ENCODE results near the gene TCF12.
"Not testable (repeated sequence)": the region's sequence is repeated elsewhere in the genome, so short reads cannot be mapped to it uniquely, and the experiment has no call there.

The TCF12 gene

DNA sequence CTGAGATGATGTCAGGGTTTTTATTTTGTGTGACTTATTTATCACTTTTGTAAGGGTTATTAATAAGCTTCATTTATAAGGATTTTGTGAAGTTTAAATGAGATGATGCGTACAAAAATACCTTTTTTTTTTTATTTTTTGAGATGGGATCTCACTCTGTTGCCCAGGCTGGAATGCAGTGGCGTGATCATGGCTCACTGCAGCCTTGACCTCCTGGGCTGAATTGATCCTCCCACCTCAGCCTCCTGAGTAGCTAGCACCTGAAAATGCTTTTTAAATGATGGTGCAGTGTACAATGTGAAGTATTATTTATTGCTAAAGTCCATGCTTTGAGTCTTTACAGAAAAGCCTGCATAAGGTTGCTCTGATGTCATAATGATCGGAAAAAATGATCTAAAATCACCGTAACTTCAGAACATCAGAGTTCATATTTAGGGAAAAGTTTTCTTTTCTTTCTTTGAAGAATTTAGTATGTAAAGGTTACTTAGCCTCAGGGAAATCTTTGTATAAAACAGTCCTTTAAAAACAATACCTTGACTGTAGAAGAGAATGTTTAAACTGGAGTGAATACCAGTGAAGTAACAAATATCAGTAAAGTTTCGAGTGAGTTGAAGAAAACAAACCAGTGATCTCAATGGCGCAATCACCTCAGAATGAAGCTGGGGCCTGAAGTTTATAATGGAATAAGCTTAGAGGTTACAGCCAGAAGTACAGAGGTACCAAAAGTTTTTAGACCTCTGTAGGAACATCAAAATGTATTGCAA lies 29.7 kb downstream of the TCF12 start:
- DNase-seq: no peak

DNA sequence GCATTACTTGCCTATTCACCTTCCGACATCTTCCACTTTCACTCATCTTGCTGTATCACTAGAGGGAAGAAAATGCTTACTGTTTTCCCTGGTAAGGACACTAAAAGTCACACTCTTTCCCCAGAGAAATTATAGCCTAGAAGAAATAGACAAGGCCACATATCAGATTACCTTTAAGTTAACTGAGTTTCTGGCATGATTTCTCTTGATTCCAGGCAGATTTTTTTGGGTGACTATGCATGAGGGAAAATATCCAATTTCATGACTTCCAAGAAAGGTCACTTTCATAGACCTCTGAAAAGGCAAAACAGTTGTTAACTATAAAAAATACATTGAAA lies 30.3 kb downstream of the TCF12 start:
- no peak for DNase-seq

DNA sequence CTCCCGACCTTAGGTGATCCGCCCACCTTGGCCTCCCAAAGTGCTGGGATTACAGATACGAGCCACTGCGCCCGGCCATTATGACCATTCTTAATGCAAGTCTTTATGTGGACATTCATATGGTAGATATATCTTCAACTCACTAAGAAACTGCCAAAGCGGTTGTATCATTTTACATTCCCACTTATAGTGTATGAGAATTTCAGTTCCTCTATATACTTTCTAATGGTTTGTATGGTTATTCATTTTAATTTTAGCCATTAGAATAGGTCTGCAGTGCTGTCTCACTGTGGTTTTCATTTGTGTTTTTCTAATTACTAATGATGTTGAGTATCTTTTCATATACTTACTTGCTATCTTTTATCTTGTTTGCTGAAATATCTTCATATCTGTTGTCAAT lies 32.5 kb downstream of the TCF12 start:
- no peak for DNase-seq

DNA sequence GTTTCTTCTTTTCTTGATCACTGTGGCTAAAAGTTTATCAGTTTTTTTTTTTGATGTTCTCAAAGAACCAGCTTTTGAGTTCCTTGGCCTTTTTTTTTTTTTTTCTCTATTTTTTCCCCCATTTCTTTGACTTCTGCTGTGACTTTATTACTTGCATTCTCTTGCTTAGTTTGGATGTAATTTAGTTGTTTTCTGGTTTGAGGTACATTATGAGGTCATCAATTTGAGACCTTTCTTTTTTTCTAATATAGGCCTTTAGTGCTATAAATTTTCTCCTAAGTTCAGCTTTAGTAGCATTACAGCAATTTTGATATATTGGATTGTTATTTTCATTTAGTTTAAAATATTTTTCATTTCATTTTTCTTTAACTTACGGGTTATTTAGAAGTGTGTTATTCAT lies 35.3 kb downstream of the TCF12 start:
- DNase-seq: no peak

DNA sequence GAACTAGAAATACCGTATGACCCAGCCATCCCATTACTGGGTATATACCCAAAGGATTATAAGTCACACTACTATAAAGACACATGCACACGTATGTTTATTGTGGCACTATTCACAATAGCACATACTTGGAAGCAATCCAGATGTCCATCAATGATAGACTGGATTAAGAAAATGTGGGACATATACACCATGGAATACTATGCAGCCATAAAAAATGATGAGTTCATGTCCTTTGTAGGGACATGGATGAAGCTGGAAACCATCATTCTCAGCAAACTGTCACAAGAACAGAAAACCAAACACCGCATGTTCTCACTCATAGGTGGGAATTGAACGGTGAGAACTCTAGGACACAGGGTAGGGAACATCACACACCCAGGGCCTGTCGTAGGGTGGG lies 36.6 kb downstream of the TCF12 start:
- DNase-seq: not testable (repeated sequence)

DNA sequence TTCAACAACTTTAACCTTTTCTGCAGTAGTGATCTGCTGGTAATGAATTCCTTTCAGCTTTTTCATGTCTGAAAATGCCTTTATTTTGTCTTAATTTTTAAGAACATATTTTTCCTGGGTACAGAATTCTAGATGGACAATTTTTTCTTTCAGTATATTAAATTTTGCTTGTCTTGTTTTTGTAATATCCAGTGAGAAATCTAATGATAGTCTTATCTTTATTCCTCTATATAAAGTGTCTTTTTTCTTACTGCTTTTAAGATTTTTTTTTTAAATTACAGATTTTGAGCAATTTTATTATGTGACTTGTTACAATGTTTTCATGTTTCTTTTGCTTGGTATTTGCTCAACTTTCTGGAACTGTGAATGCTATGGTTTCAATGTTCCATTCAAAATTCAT lies 38.1 kb downstream of the TCF12 start:
- no peak for DNase-seq

DNA sequence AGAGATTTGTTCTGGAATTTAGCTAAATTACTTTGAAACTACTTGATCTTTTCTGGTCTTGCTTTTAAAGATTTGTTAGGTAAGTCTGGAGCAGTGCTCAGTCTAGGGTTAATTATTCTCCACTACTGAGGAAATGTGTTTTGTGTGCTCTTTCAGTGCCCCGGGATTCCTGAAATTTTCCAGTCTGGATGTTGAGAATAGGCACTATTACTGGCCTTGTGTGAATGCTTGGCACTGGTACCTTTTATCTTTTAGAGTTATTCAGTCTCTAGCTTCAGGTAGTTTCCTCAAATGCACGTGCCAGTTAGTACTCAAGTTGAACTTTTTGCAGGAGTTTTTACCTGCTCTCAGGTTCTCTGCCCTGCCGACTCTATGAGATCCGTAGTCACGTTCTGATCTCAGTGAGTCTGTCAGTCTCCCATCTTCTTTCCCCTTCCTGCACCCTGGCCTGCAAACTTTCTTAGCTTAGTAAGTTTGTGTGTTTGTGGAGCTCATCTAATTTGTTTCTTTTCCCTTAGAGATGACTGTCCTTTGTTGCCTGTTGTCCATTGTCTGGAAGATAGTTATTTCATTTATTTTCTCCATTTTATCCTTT lies 39.5 kb downstream of the TCF12 start:
- DNase-seq: no peak

DNA sequence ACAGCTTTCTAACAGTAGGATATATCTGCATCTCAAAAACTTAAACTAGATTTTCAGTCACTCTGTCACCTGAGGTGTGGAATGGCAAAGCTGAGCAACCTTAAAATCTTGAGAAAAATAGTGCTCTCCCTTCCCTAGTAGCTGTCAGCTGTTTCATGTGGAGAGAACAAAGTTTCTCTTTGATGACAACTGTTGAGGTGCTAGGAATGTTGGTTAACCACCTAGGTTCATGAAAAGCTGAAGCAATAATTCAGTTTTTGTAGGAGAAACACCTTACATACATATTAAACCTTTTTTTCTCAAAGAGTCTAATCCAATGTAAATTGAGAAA lies 40.8 kb downstream of the TCF12 start:
- DNase-seq: no peak

DNA sequence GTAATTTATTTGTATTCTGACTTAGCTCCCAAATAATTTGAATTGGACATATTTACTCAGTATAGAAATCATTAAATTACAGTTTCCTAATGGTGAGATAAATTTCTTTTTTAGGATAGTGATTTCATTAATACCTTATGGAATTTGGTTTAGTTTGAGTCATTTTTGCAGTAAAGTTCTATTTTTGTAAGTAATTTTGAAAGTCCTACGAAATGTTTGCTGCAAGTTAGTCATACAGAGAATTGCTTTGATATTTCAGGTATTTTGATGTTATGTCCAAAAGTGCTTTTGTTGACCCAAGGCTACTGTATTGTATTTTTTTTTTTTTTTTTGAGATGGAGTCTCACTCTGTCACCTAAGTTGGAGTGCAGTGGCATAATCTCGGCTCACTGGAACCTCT lies 41.7 kb downstream of the TCF12 start:
- no peak for DNase-seq

DNA sequence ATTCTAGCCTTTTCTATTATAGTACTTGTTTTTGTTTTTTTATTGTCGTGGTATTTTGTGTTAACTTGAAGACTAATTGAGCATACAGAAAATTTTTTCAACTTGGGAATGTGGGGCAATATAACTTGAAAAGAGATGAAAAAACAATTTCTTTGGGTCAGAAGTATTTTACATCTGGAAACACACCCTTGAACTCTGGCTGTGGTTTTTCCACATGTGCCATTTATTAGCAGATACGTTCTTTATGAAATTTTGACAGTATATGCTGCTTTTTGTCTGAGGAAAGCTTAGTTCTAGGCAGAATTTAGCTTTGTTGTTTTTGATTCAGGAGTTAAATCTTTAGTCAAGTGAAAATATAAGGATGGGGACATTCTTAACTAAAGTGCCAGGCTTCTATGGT lies 44.7 kb downstream of the TCF12 start:
- DNase-seq: no peak

DNA sequence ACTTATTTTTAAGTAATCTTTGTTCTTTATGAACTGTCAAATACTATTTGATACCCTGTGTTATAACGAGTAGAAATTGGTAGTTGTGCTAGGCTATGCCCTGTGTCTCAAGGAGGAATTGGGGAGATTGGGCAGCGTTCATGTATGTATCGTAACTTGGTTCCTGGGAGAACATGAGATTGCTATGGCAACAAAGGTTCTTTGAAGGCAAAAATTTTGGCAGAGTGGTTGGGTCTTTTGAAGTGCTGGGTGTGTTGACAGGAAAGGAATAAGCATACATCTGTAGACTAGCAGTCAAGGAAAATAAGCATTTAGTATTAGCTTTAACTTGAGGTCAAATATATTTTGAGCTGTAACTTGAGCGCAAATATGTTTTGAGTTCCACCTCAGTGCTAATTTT lies 45.3 kb downstream of the TCF12 start:
- DNase-seq: no peak

DNA sequence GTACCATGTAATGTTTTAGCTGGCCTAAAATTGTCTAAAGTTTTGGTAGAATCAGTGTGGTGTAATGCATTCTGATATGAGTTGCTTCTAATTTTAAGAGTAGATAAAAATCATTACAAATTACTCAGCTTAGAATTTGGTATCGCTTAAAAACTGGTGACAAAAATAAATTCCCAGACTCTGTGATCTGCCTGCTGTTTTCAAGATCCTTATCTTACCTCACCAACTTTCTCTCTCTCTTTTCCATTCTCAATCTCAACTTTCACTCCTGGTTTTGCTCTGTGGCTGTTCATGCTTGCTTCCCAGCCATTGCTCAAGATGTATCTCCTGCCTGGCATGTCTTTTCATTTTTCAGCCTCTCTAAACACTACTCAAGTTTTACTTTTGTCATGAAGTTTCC lies 45.7 kb downstream of the TCF12 start:
- no peak for DNase-seq

DNA sequence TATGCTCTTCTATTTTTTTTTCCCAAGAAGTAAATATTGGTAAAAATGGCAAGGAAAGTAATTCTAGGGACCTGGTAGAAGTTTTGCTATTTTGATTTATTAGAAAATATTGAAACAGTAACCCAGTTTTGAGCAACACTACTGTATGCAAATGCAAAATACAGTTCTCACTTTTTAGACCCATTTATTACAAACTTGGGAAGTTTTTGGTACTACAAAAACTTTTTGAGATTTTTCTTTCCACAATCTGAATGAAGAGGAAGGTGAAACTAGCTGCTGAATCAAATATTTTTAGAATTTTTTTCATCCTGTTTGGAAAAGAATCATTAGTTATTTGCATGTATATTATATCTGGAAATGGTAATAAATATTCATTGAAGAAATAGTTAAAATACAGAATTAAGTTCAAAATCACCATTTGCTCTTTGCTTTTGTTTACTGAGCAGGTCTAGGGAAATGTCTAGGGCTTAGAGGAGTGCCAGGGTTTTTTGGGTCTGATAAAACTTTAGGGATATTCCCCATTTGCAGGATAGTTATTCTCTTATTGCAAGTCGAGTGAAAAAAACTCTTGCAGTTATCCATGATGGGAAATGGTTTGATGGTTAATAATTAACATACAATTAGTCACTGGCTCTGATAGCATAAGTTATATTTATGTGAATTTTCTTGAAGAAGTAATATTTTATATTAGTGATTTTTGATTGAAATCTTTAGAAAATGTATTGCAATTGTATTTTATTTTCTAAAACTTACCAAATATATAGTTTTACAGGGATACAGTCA lies 47.0 kb downstream of the TCF12 start:
- no peak for DNase-seq

DNA sequence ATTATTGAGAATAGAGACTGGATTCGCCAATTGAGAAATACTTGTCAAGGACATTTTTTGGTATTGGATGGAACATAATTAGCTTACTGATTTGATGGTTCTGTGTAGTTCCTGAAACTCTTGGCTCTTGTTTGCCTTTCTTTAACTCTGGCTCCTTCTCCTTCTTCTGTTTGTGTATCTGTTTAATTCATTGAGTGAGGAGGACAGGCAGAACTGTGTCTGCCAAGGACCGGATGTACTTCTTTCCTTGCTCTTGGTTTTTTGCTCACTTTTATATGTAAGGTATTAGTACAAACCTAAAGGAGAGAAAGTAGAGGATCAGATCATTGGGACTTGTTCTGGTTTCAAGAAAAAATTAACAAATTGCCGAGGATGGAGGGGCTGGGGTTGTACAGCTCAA lies 48.9 kb downstream of the TCF12 start:
- DNase-seq: no peak

DNA sequence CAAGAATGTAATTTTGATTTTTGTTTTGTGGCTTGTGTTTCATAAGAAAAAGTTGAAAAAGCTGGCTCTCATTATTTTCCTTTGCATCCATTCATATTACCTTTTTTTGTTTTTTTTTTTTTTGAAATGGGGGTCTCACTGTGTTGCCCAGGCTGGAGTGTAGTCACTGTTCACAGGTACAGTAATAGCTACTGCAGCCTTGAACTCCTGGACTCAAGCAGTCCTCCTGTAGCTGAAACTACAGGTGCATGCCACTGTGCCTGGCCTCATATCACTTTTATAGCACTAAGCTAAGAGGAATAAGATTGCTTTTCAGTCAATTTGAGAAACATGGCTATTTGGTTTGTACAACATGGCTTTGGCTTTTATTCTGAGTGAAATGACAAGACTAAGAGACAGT lies 49.8 kb downstream of the TCF12 start:
- no peak for DNase-seq

DNA sequence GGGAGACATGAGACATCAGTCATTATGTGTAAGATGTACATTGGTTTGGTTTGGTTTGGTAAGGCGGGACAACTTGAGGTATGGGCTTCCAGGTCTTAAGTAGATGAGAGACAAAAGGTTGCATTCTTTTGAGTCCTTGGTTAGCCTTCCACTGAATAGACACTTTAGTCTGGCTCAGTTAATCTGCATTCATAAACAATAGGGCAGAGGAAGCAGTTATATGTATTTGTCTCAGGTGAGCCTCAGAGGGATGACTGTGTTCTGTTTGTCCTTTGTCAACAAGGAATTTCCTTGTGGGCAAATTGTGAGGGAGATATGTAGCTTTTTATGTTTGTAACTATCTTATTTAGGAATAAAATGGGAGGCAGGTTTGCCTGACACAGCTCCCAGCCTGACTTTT lies 50.4 kb downstream of the TCF12 start:
- DNase-seq: no peak

DNA sequence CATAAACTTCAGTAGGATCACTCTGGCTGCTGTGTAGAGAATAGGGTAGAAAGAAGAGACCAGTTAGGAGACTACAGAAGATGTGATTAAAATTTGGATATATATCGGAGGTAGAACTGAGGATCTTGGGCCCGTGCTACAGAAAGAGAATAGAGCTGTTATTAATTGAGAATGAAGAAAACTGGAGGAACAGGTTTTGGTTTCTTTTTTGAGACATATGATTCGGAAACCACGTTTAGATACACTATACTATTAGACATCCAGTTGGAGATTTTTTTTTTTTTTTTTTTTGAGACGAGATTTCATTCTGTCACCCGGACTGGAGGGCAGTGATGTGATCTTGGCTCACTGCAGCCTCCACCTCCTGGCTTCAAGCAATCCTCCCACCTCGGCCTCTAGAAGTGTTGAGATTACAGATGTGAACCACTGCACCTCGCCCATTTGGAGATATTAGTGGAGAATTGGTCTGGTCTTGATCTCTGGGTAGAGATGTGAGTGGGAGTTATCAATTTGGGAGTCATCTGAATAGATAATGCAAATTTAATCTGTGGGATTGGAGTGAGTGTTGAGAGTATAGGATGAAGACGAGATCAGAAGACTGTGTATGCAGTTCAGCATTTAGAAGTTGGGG lies 50.9 kb downstream of the TCF12 start:
- DNase-seq: no peak

DNA sequence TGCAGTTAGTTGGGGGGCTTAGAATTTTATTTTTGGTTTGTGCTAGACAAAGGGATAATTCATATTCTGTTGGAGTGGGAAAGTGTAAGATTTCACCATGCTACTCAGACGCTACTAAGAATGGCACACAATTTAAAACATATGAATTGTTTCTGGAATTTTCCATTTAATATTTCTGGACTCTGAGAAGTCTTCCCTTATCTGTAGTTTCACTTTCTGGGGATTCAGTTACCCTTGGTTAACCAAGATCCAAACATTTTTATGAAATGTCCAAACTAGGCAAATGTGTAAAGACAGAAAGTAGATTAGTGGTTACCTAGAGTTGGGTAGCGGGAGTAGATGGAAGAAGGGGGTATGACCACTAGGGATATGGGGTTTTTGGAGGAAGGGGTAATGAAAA lies 53.1 kb downstream of the TCF12 start:
- DNase-seq: no peak

DNA sequence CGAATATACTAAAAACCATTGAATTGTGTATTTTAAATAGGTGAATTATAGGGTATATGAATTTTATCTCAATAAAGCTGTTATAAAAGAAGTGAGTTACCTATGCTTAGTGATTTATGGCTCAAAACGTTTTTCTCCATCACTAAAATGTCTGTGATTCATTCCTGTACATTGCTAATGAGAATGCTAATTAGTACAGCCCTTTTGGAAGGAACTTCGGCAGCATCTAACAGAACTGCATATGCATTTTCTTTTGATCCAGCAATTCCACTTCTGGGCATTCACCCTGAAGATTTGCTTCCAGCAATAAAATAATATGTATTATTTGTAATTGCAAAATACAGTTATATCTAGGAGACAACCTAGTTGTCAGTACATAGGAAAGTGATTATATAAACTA lies 53.6 kb downstream of the TCF12 start:
- DNase-seq: no peak

DNA sequence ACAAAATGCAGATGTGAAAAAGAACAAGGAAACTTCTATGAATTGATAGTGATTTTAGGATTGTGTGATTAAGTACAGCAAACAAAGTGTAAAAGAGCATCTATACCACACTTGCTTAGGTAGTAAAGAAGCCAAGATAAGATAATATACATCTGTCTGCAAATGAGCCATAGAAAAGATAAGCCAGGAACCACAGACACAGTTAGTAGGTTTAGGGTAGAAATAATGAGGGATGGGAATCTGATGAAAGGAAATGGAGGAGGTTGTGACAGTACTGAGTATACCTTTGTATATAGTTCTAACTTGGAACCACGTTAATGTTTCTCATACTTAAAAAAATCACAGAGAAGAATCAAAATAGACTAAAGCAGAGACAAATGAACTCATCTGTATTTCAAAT lies 54.0 kb downstream of the TCF12 start:
- no peak for DNase-seq

DNA sequence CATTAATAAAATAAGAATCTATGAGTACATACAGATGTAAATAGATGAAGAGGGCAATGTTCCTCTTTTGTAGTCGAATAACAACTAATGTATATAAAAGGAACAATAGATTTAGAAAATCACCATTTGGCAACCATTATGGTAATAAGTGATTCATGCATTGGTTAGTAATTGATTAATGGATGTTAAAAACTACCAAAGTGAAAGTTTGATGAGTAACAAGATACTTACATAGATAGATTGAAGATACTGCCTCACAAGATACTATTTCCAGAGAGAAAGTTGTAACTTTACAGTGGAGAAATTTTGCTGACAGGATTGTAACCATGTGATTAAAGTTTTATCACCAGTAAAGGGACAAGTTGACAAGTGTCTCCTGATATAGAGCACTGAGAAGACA lies 55.0 kb downstream of the TCF12 start:
- DNase-seq: no peak

DNA sequence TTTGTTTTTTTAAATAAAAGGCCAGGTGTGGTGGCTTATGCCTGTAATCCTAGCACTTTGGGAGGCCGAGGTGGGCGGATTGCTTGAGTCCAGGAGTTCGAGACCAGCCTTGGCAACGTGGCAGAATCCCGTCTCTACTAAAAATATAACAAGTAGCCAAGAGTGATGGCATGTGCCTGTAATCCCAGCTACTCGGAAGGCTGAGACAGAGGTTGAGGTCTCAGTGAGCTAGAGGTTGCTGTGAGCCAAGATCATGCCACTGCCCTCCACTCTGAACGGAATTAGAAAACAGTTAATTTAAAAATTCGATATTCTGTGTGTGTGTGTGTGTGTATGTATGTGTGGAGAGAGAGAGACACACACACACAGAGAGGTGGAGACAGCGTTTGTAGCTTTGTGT lies 58.8 kb downstream of the TCF12 start:
- no peak for DNase-seq

DNA sequence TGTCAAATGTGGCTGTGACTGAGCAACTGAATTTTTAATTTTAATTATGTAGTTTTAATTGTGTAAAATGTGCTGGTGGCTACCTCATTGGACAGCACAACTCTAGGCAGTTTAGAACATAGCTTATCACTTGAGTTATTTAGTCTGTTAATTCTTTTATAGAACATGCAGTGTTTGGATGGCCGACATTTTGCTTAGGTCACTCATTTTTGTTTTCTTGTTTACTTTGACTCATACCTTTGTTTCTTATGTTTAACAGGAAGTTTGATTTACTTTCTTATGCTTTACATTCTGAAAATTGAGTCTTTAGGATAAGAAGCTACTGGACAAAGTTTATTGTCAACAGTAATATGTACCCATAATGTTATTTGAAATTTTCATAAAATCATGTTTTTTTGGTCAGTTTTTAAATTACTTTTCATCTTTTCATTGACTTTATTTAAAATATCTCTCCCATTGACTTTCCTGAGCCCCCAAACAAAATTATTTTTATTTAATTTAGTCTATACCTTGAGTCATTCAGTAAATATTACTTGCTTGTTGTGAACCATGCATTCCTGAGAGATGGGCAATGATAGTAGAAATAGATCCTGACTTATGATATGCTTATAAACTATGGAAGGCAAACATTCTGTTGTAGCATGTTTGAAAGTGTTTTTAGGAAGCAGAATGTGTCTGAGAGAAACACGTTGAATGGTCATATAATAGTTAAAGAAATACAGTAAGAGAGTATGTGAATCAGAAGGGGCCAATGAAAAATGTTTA lies 60.6 kb downstream of the TCF12 start:
- no peak for DNase-seq

Data from NCI-H187 treated with DMSO at 0.1 percent for 48 hours (cell line).